Neuron (in vitro differentiated cells): ENCODE results near the gene REEP1.
"Not testable (repeated sequence)": the region's sequence is repeated elsewhere in the genome, so short reads cannot be mapped to it uniquely, and the experiment has no call there.

Experiments used
- H2AFZ ChIP-seq: one replicate; pipeline ENCODE4 v1.6.1; 2013; ENCODE audit warnings: low read depth, mild to moderate bottlenecking, inconsistent platforms, low read length, moderate library complexity
- H3K27me3 ChIP-seq: one replicate; pipeline ENCODE4 v1.6.1; 2013; ENCODE audit warnings: low read length; ENCODE audit not compliant: insufficient read depth
- H3K36me3 ChIP-seq: one replicate; pipeline ENCODE4 v1.6.1; 2013; ENCODE audit warnings: low read length; ENCODE audit not compliant: insufficient read depth
- H3K4me1 ChIP-seq: one replicate; pipeline ENCODE4 v1.6.1; 2013; ENCODE audit warnings: low read length; ENCODE audit not compliant: insufficient read depth
- H3K4me3 ChIP-seq: 2 replicates; pipeline ENCODE4 v1.5.1; 2013; ENCODE audit warnings: mild to moderate bottlenecking, low read length, moderate library complexity
- H3K9me3 ChIP-seq: one replicate; pipeline ENCODE4 v1.6.1; 2013; ENCODE audit warnings: low read length

Gene REEP1

DNA sequence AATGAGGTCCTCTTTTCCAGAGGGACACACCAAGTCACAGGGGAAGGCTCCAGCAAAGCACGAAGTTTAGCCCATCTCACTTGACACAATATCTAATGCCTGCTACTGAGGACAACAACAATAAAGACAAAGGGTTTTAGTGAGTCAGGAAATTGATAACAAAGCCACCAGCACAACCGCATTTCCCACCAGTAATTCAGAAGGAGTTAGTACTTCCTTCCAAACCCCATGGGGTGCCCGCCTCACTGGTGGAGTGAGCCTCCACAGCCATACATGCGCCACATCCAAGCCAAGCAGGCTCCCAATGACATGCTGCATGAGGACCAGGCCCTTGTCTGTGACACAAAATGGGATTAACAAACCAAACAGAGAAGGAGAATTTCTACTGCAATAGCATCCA is 98.1 kb downstream of the REEP1 start:
- peaks cover 23% of the 10 kb centered on the region for H3K4me1 ChIP-seq
- no peak overlapping the region for H2AFZ ChIP-seq
- no peak overlapping the region for H3K4me3 ChIP-seq
- H3K9me3 ChIP-seq: no peaks in the 10 kb centered on the region
- H3K27me3 ChIP-seq: no peaks in the 10 kb centered on the region
- no peaks in the 10 kb centered on the region for H3K36me3 ChIP-seq

DNA sequence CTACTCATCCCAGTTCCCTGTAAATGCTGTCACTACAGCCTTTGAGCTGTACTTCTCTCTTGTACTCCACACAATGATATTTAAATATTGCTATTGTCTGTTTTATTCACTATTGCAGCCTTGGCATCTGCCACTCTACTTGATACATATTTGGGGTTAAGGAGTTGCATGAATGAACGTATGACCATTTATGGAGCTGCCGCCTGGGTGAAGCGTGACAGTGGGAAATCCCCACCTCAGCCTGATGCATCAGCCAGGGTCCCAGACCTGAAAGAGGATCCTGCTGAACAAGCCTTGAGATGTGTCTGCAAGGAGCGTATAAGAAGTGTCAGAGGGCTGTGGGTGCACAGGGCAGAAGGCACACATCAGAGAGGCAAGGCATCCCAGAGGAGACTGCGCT is 99.1 kb downstream of the REEP1 start:
- peaks cover 30% of the 10 kb centered on the region for H3K4me1 ChIP-seq
- H3K4me3 ChIP-seq: no peak overlapping the region
- H3K9me3 ChIP-seq: no peaks in the 10 kb centered on the region
- H3K36me3 ChIP-seq: no peaks in the 10 kb centered on the region
- H3K27me3 ChIP-seq: no peaks in the 10 kb centered on the region
- no peak overlapping the region for H2AFZ ChIP-seq

DNA sequence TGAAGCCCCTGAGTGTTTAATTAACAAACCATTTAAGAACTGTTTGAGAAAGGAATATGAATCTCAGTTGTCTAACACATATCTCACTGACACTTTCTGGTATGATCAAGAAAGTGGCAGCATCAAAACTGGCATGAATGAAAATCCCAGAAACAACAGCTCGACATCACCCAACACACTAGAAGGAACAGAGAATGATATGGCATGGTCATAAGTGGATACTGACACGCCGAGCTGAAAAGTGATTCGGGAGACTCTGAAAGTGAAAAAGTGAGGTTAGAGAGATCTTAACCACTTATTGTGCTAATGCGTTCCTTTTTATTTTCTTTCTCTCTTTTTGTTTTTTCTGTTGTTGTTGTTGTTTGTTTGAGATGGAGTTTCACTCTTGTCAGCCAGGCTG is 100.3 kb downstream of the REEP1 start:
- no peaks in the 10 kb centered on the region for H3K9me3 ChIP-seq
- peaks cover 31% of the 10 kb centered on the region for H3K4me1 ChIP-seq
- H3K4me3 ChIP-seq: no peak overlapping the region

DNA sequence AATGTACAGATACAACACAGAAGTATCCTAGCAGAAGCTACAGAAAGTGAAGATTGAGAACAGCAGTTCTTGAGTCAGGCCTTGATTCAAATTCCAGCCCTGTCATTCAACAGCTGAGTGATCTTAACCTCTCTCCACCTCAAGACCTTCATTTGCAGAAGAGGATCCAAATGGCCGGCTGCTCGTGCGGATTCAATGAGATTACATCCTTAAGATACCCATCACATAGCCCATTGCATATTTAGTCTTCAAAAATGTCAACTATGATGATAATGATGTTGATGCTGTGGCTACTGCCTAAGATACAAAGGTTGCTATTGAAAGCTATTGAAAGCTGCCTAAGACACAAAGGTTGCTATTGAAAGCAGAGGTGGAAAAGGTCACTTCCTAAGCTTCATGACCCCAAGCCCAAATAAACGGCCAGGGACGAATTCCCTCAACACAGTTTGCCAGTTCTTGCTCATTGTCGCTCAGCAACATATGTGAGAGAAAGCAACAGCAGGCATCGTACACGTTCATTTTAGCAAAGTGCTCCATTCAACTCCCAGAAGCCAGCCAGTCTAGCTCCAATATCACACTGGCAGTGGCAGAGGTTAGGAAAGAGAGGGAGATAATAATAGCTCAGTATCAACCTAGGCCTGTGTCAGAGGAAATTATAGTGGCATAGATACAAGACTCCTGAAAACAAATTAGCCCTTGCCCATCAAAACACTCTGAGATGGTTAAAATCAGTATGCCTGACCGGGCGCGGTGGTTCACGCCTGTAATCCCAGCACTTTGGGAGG is 102.0 kb downstream of the REEP1 start:
- Histone ChIP-seq H3K4me1 (peaks cover 31% of the 10 kb centered on the region), H2AFZ (no peak overlapping the region), H3K9me3 (no peaks in the 10 kb centered on the region), H3K4me3 (no peak overlapping the region), H3K27me3 (no peaks in the 10 kb centered on the region), H3K36me3 (no peaks in the 10 kb centered on the region)

More for the DNA sequence above, 100.3 kb downstream of the REEP1 start:
- H2AFZ ChIP-seq: no peak overlapping the region
- H3K27me3 ChIP-seq: no peaks in the 10 kb centered on the region
- no peaks in the 10 kb centered on the region for H3K36me3 ChIP-seq

DNA sequence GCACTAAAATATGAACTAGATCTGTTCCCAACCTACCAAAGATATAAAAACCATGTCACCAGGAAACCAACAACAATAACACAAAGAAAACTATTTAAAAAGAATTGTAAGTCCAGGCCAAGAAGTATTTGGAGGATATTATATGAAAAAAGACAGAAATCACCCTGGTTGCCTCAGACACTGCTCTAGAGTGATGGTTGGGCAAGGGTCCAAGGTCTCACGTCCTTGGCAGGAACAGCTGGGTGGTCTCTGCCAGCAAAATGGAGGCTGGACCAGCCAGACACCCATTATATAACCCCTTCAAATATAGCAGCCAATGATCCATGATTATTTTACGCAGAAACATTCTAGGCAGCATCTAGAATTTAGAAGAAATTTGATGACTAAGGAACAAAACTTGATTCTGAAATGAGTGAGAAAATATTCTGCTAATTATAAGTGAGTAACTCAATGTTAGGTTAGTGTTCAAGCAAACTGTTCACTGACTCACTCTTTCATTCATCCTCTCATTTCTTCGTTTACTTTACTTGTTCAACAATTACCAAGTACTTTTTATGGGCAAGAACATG is 102.8 kb downstream of the REEP1 start:
- H3K27me3 ChIP-seq: no peaks in the 10 kb centered on the region
- no peaks in the 10 kb centered on the region for H3K9me3 ChIP-seq
- no peaks in the 10 kb centered on the region for H3K36me3 ChIP-seq
- peaks cover 31% of the 10 kb centered on the region for H3K4me1 ChIP-seq
- no peak overlapping the region for H3K4me3 ChIP-seq
- no peak overlapping the region for H2AFZ ChIP-seq

DNA sequence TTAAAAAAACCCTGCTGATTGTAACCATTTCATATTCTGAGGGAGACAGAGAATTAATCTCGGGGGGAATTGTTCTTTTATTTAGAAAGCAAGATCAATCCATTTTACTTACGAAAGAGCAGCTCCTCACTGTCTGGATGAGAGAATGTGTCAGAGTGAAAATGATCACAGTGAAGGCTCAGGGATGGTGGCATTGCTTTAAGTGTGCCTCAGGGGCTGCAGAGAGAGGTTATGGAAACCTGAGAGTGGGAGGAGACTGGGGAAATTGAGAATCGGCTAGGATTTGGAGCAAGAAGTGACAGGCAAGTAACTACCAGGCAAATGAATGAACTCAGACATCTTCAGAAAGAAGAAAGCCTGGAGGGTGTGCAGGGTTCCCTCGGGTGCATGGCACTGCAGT is 104.0 kb downstream of the REEP1 start:
- Histone ChIP-seq H3K4me1 (peaks cover 30% of the 10 kb centered on the region), H3K4me3 (no peak overlapping the region), H2AFZ (no peak overlapping the region), H3K9me3 (no peaks in the 10 kb centered on the region), H3K36me3 (no peaks in the 10 kb centered on the region), H3K27me3 (no peaks in the 10 kb centered on the region)

DNA sequence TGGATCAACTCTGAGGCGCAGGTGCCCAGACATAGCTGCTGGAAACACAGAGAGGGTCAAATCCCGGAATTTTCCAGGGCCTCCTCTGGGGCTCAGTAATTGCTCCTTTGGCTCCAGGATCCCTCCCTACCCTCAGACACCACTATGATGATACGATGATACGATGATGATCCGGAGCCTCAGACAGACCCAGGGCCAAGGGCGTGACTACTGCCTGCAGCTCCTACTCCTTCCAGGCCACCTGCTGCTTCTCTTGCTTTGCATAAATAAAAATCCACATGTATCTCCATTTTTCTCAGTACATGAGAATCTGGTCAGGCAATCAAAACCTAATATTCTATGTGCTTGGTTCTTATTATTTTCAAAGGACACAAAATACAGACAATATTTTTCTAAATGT is 104.5 kb downstream of the REEP1 start:
- Histone ChIP-seq H3K4me1 (peaks cover 26% of the 10 kb centered on the region), H3K4me3 (no peak overlapping the region), H3K36me3 (no peaks in the 10 kb centered on the region), H2AFZ (no peak overlapping the region), H3K9me3 (no peaks in the 10 kb centered on the region), H3K27me3 (no peaks in the 10 kb centered on the region)

DNA sequence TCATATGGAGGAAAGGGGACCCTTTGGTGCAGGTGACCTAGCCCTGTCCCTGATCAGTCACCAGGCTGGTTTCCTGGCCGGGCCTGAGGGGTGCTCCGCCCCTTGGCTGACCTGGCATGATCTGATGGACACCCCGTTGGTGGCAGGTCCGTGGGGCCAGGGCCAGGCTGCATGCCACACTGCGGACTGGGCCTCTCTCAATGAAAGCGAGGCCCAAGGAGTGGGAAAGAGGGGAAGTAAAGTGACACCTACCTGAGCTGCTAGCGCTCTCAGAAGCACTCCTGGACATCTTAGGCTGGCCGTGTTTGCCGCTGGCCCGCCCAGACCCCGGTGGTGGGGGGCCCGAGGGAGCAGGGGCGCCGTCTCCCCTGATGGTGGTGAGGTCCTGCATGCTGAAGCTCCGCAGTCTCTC is 105.0 kb downstream of the REEP1 start:
- H3K9me3 ChIP-seq: no peaks in the 10 kb centered on the region
- no peaks in the 10 kb centered on the region for H3K36me3 ChIP-seq
- H3K4me3 ChIP-seq: no peak overlapping the region
- H2AFZ ChIP-seq: no peak overlapping the region
- H3K27me3 ChIP-seq: no peaks in the 10 kb centered on the region
- H3K4me1 ChIP-seq: peaks cover 26% of the 10 kb centered on the region

DNA sequence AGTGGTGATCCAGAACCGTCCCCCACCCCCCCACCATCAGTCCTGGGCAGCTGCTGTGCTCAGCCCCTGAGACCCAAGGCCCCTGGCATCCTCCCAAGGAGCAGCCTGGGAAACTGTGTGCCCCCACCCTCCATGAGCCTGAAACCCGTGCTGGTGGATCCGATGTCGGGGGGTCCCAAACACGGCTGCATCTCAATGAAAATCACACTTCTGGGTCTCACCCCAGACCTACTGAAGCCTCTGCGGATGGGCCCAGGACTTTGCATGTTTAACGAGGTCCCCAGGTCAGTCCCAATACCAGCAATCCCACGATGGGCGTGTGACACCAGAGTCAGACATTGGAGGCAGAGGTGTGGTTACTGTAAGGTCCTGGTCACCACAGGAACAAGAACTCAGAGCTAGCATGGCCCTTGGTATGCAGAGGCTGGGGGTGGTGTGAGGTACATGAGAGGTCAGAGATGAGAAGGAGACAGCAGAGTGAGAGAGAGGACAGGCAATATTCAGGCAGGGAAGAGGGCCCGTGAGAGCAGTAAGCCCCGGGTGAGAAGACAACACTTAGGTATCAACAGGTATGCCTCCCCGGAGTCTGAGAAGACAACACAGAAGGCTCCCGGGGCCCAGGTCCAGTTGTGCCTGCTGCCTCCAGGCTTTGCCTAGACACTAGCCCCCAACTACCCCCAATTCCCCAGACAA is 105.6 kb downstream of the REEP1 start:
- Histone ChIP-seq H3K9me3 (no peaks in the 10 kb centered on the region), H3K4me3 (no peak overlapping the region), H2AFZ (no peak overlapping the region), H3K36me3 (no peaks in the 10 kb centered on the region), H3K27me3 (no peaks in the 10 kb centered on the region), H3K4me1 (peaks cover 26% of the 10 kb centered on the region)

DNA sequence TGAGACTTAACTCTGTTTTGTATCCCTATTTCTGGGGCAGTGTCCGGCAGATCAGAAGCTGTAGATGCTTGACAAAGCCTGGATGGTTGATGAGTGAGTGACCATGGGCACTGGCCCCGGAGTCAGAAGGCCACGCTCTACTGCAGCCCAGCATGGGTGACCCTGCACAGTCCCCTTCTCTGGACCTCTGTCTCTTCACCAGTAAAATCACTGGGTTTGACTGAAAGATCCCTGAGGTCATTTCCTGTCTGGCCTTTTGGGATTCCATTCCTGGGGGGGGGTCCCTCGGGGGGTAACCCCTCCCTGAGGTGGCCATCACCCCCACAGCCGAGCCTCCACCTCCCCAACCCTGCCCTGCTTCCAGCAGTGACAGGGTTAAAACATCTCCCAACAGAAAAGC is 106.5 kb downstream of the REEP1 start:
- no peaks in the 10 kb centered on the region for H3K9me3 ChIP-seq
- peaks cover 23% of the 10 kb centered on the region for H3K4me1 ChIP-seq
- H2AFZ ChIP-seq: no peak overlapping the region
- H3K4me3 ChIP-seq: no peak overlapping the region
- H3K36me3 ChIP-seq: no peaks in the 10 kb centered on the region
- H3K27me3 ChIP-seq: no peaks in the 10 kb centered on the region

DNA sequence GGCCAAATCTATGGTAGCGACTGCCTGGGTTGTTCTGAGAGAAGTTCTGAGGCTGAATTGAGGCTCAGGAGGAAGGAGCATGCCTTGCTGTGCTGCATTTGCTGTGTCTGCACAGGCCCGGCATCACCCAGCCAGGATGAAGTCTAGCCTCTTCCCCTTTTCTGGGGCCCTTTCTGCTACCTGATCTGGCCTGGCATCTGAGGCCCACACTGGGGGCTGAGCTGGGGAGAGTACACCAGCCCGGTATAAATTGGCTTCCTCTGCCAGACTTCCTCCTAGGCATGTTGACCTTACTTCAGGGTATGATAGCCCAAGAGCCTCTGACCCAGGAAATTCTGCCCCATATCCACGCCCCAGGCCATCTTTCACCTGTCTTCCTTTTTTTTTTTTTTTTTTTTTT is 108.2 kb downstream of the REEP1 start:
- Histone ChIP-seq H3K9me3 (no peaks in the 10 kb centered on the region), H3K4me3 (no peak overlapping the region), H2AFZ (no peak overlapping the region), H3K36me3 (no peaks in the 10 kb centered on the region), H3K27me3 (no peaks in the 10 kb centered on the region), H3K4me1 (peaks cover 16% of the 10 kb centered on the region)

DNA sequence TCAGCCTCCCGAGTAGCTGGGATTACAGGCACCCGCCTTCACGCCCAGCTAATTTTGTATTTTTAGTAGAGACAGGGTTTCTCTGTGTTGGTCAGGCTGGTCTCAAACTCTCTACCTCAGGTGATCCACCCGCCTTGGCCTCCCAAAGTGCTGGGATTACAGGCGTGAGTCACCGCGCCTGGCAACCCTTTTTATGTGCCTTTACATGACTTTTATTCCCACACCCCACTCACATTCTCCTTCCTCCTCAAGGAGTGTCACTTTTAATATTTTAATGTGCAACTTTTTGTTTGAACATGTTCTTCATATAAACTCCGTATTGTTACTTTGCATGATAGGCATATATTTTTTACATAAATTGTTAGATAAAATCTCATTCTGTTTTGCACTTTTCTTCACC is 108.9 kb downstream of the REEP1 start:
- H3K9me3 ChIP-seq, H3K27me3 ChIP-seq, H2AFZ ChIP-seq, H3K36me3 ChIP-seq, H3K4me3 ChIP-seq: not testable (repeated sequence)
- peaks cover 18% of the 10 kb centered on the region for H3K4me1 ChIP-seq

DNA sequence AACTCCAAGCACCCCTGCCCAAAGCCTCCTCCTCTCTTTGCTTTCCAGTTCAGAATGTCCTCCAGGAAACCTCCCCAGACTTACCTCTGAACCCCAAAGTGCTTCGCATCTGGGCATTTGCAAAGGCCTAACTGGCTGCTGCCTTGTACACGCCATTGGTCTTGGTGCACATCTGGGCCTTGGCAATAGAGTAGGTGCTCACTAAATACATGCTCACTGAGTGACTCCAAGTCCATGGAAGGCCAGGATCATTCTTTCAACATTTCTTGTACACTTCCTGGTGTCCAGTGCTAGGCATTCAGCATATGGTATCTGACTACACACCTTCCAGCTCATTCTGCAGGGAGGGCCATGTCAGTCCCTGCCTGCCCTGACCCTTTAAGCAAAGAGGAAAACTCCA is 109.7 kb downstream of the REEP1 start:
- Histone ChIP-seq H3K9me3 (no peaks in the 10 kb centered on the region), H3K27me3 (no peaks in the 10 kb centered on the region), H3K4me1 (peaks cover 24% of the 10 kb centered on the region), H3K36me3 (no peaks in the 10 kb centered on the region), H2AFZ (no peak overlapping the region), H3K4me3 (no peak overlapping the region)
